GM21717 (cell line): ENCODE measurements around the gene NUMBL.
"Not testable (repeated sequence)": the region's sequence is repeated elsewhere in the genome, so short reads cannot be mapped to it uniquely, and the experiment has no call there.

Source experiments
- ATAC-seq: cut with Tn5 transposase; IDR thresholded peaks from one replicate; pipeline ENCODE4 v1.9.1; 2021; ENCODE audit warnings: mild to moderate bottlenecking, moderate library complexity; ENCODE audit not compliant: unreplicated experiment

NUMBL gene

DNA sequence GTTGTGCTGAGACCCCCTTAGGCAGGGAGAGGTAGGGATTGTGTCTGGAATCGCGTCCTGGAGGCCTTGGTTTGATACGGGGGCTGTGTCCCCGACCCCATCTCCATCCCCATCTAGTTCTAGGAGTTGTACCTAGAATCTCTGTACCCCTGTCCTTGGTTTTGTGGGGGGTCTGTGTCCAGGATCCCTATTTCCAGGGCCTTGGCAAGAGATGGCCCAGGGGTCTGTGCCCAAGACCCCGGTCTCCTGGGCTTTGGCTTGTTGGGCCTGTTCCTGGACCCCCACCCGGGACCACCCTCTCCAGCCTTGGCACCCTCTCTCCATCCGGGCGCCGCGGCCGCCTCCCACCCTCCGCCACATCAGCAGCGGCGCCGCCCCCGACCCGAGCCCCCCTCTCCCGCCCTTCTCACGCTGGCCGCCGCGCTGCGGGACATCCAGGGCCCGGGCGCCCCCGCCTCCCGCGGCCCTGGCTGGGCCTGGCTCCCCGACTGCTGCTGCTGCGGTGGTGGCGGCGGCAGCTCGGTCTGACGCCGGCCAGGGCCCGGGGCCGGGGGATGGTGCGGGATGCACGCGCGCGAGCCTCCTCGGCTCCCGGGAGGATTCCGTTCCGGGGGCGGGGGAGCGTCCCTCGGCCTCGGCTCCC is at the start of gene NUMBL:
TSS of gene NUMBL (minus strand) at position 602 of the 643 bp plus-strand sequence. CDS start at position 434, 168 bp downstream.
- no peak for ATAC-seq

DNA sequence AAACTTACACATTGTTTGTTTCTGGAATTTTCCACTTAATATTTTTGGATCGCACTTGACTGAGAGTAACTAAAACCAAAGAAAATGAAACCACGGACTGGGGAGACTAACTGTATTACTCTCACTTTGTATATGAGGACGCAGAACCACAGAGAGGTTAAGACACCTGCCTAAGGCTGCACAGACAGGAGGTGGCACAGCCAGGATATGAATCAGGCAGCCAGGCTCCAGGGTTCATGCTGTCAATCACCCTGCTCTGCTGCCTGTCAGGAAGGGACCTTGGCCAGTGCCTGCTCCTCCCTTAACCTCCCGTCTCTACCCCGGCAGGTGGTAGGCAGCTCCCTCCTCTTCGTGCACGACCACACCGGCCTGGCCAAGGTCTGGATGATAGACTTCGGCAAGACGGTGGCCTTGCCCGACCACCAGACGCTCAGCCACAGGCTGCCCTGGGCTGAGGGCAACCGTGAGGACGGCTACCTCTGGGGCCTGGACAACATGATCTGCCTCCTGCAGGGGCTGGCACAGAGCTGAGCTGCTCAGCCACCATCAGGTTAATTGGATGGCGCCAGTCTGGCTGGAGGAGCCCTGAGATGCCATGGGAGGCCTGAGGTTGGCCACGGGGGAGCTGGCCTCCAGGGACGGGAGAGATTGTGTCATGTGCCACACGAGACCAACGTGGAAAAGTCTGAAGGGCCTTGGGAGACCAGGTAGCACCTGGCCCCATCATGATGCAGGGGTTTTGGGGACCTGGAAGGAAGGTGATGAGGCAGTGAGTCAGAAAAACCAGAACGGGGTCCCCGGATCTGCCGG is 48.8 kb upstream of the NUMBL start:
- no peak for ATAC-seq

DNA sequence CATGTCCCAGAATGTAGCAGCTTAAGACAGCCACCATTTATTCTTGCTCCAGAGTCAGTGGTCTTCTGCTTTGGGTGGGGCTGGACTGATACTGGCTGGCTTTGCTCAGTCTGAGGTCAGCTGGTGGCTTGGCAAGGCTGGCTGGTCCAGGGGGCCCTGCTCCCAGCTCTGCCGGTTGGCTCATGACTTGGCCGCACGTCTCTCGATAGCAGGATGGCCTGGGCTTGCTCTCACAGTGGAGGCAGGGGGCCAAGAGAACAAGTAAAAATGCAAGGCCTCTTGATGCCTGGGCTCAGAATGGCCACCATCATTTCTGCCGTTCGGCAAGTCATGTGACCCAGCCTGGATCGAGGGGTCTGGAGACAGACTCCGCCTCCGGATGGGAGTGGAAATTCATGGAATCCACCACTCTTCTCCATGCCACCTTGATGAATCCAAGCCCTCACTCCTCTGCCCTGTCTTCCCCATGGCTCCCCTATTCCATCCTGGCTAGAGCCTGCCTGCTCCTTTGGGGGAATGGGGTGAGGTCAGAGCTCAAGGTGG is 46.7 kb upstream of the NUMBL start:
- ATAC-seq: no peak

DNA sequence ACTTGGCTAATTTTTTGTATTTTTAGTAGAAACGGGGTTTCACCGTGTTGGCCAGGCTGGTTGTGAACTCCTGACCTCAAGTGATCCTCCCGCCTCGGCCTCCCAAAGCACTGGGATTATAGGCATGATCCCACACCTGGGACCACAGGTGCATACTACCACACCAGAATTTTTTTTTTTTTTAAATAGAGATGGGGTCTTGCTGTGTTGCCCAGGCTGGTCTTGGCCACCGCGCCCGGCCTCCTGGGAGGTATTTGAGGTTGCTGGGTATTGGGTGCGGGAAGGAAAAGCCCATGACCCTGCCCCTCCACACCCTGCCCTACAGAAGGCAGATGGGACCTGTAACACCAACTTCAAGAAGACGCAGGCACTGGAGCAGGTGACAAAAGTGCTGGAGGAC is 46.2 kb upstream of the NUMBL start:
- no peak for ATAC-seq

DNA sequence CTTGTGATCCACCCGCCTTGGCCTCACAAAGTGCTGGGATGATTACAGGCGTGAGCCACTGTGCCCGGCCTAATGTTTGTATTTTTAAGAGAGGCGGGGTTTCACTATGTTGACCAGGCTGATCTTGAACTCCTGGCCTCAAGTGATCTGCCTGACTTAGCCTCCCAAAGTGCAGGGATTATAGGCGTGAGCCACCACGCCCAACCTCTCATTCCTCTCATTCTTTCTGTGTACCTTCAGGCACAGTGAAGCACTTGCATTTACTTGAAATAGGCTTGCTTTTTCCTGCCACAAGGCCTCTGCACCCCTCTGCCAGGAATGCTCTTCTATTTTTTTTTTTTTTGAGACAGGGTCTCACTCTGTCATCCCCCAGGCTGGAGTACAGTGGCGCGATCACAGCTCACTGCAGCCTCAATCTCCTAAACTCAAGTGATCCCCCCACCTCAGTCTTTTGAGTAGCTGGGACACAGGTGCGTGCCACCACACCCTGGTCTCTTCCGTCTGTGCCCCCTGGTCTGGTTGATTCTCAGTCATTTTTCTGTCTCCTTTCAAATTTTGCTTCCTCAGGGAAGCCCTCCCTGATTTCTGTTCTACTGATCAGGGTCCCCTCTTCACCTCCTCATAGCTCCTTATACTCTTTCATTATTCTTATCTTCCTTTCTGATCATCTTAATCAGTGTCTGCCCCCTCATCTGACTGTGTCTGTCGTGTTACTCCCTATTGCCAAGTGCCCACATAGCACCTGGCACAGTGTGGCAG is 44.7 kb upstream of the NUMBL start:
- ATAC-seq: no peak

DNA sequence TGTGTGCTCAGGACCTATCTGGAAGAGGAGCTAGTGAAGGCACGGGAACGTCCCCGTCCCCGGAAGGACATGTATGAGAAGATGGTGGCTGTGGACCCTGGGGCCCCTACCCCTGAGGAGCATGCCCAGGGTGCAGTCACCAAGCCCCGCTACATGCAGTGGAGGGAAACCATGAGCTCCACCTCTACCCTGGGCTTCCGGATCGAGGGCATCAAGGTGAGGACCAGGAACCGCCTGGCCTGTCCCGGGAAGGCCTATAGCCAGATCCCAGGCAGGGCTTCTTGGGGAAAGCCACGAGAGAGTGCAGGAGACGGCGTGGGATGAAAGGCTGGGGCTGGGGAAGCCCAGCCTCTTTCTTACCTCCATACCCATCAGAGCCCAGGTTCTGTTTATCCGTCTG is 42.7 kb upstream of the NUMBL start:
- no peak for ATAC-seq

DNA sequence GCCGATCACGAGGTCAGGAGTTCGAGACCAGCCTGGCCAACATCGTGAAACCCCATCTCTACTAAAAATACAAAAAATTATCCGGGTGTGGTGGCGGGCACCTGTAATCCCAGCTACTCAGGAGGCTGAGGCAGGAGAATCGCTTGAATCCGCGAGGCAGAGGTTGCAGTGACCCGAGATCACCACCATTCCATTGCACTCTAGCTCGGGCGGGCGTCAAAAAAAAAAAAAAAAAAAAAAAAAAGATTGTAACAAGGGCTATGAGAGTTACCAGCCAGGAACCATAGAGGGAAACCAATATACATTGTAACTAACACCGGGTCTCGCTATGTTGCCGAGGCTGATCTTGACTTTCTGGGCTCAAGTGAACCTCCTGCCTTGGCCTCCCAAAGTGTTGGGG is 41.9 kb upstream of the NUMBL start:
- ATAC-seq: not testable (repeated sequence)

DNA sequence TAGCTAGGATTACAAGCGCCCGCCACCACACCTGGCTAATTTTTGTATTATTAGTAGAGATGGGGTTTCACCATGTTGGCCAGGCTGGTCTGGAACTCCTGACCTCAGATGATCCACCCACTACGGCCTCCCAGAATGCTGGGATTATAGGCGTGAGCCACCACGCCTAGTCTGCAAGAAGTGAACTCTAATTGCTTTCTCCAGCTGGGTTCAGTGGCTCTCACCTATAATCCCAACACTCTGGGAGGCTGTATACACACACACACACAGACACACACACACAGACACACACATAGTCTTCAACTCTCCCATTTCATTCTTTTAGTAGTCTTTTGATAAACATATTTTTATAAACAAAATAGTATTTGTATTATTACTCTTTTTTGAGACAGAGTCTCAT is 39.6 kb upstream of the NUMBL start:
- ATAC-seq: not testable (repeated sequence)

DNA sequence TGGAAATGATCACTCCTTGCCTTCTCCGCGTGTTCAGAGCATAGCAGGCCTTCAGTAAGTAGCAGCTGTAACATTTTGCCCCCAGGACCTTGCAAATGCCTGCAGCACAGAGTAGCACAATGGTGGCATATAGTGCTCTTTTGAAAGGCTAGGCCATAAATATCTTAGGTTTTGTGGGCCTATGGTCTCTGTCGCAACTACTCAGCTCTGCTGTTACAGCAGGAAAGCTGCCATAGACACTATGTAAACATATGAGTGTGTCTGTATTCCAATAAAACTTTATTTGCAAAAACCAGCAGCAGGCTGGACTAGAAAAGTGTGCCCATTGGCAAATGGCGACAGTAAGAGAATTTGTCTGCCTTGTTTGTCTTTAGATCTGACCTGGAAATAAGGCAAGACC is 35.8 kb upstream of the NUMBL start:
- ATAC-seq: no peak

DNA sequence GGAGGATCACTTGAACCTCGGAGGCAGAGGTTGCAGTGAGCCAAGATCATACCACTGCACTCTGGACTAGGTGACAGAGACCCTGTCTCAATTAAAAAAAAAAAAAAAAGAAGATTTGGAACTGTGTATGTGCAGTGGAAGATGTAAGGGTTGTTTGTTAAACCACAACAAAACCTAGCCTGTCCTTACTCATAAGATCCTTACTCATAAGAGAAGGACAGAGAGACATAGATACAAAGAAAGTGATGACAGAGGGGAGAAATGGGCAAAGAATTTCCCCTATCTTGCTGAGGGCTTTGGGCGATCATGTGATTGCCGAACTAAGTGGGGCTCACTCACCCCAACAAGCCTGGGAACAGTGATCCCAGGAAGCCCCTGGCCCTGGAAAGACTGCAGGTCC is 34.4 kb upstream of the NUMBL start:
- ATAC-seq: no peak

DNA sequence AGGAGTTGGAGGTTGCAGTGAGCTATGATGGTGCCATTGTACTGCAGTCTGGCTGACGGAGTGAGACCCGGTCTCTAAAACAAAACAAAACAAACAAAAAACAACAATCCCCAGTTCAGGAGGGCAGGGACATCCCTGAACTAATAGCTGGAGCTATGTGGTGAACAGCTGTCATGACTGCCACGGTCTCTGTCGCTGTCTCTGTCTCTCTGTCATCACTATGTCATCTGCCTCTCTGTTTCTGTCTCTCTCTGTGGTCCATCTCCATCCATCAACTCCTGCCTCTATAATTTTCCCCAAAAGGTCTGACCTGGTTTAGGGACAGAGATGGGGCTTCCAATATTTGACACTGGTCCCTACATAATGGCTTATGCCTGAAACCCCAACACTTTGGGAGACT is 33.9 kb upstream of the NUMBL start:
- ATAC-seq: no peak

DNA sequence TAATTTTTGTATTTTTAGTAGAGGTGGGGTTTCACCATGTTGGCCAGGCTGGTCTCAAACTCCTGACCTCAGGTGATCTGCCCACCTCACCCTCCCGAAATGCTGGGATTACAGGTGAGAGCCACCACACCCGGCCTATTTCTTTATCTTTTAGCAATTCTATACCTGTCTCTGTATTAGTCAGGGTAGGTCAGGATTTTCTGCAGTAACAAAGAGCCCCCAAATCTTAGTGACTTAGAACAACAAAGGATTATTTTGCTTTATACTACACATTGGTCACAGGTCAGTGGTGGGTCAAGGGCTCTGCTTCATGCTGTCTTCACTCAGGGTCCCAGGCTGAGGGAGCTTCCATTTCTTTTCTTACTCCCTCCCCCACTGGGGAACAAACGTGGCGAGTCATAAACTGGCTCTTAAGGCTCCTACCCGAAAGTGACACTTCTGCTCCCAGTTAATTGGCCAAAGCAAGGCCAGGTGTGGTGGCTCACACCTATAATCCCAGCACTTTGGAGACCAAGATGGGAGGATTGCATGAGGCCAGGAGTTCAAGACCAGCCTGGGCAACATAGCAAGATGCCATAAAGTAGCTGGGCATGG is 33.3 kb upstream of the NUMBL start:
- ATAC-seq: no peak

DNA sequence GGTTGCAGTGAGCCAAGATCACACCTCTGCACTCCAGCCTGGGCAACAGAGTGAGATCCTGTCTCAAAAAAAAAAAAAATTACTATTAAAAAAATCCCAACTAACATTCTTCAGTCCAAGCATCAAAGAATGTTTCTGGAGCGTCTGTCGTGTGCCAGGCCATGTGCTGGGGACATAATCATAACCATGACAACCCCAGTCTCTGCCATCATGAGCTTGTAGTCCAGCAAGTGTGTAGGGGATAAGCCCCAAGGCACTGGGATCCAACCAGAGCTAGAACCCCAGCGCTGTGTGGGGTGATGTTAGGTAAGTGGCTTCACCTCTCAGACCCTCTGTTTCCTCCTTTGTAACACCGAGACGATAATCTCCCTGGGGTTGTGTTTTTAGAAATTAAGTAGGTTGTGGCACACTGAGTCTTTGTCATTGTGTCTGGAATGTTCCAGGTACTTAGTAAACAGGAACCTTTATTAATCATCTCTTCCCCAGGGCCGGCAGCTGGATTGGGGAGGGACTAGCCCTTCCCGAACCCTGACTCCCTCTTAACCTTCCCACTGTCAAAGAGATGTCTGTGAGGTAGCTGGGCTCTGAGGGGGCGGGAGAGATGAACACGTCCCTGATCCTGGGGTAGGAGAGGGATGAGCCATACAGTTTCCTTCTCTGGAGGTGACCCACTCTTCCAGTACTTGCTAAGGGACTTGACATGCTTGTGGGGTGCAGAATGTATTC is 31.6 kb upstream of the NUMBL start:
- ATAC-seq: no peak

DNA sequence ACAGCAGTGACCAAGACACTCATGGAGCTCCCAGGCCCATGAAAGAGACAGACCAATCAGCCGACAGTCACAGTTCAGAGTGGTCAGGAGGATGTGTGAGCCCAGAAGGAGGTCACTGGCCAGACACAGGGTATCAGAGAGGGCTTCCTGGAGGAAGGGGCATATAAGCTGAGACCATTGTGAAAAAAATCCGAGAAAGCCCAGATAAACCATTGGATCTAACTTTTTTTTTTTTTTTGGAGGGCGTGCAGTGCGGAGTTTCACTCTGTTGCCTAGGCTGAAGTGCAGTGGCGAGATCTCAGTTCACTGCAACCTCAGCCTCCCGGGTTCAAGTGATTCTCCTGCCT is 30.7 kb upstream of the NUMBL start:
- ATAC-seq: no peak

DNA sequence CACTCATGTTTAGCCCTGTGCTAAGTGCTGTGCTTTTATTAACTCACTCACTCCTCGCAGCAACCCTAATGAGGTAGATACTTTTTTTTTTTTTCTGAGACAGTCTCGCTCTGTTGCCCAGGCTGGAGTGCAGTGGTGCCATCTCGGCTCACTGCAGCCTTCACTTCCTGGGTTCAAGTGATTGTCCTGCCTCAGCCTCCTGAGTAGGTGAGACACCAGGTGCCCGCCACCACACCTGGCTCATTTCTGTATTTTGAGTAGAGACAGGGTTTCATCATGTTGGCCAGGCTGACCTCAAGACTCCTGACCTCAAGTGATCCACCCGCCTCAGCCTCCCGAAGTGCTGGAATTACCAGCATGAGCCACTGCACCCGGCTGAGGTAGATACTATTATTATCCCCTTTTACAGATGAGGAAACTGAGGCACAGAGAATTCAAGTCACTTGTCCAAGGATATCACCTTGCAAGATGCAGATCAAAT is 29.0 kb upstream of the NUMBL start:
- ATAC-seq: no peak

DNA sequence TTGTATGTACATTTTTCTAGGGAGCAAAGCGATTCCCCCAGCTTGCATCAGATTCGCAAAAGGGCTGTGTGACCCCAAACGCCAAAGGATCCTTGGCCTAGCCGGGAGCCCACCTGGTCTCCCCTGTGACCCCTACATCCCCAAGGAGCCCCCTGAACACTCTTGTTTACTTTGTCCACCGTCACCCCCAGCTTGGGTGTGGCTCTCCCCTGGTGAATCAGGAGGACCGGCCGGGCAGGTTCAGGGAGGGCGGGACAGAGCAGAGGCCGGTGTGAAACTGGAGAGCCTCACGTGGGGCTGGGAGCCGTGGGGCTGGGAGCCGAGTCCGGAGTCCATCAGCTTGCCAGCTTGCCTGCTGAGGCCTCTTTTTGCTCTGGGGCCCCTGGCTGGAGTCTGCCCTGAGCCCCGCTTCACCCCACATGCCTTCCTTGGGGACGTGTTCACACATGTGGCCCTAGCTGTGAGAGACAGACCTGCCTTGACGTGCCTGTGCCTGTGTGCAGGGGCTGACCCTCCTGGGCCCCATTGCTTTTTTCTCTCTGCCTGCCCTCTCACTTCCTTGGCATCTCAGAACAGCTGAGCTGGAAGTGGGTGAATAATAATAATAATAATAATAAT is 28.4 kb upstream of the NUMBL start:
- no peak for ATAC-seq

DNA sequence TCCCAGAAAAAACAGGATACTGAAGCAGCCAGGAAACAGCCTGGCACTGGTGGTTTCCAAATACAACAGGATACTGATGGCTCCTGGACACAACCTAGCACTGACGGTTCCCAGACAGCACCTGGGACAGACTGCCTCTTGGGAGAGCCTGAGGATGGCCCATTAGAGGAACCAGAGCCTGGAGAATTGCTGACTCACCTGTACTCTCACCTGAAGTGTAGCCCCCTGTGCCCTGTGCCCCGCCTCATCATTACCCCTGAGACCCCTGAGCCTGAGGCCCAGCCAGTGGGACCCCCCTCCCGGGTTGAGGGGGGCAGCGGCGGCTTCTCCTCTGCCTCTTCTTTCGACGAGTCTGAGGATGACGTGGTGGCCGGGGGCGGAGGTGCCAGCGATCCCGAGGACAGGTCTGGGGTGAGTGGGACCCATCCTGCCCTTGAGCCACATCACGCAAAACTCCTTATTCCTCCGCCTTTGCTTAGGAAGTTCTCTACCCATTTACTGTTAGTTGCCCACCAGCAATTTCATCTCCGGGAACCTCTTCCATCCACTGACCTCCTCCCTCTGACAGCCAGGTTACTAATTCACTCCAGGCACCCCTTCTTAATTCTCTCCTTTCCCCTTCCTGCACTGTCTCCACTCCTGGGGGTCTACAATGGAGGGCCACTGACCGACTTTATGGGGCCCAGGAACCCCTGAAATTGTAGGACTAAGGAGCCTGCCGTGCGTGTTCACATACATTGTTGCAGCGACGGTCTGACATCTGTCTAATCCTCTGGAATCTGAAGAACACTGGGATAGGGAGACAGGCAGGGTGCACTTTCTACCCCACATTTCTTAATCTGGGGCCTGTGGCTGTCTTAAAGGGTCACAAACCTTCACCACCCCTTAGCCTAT is 27.7 kb upstream of the NUMBL start:
- no peak for ATAC-seq

DNA sequence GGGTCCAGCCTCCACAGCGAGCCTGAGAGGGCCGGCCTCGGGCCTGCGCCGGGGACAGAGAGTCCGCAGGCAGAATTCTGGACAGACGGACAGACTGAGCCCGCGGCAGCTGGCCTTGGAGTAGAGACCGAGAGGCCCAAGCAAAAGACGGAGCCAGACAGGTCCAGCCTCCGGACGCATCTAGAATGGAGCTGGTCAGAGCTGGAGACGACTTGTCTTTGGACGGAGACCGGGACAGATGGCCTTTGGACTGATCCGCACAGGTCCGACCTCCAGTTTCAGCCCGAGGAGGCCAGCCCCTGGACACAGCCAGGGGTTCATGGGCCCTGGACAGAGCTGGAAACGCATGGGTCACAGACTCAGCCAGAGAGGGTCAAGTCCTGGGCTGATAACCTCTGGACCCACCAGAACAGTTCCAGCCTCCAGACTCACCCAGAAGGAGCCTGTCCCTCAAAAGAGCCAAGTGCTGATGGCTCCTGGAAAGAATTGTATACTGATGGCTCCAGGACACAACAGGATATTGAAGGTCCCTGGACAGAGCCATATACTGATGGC is 27.0 kb upstream of the NUMBL start:
- peak; percentile 2 for ATAC-seq
